GM13976 (cell line): ENCODE data around the gene PDE4D.

ENCODE experiments used
- DNase-seq: peaks from one replicate; pipeline ENCODE4 v3.0.0; 2012; ENCODE audit warnings: low spot score
- CTCF ChIP-seq: IDR thresholded peaks from 2 replicates; pipeline ENCODE4 v1.5.1; 2012; ENCODE audit warnings: borderline replicate concordance, mild to moderate bottlenecking; ENCODE audit not compliant: insufficient read depth; ENCODE audit errors: extremely low read depth, missing control alignments, control extremely low read depth
- in situ Hi-C: fragments of 300-500 bp; cut with MboI; formaldehyde crosslinking; loops from one replicate; pipeline ENCODE4 v1.12.0; 2022; ENCODE audit warnings: low sequenced_read_pairs, mixed read lengths, inconsistent platforms; ENCODE audit not compliant: unreplicated experiment

Gene PDE4D

GRCh38 chr5:59893429-59894227 lies at the start of gene PDE4D:
Gene PDE4D, minus strand, starts transcription at chr5:59893726.
- in situ Hi-C loops, result no loop called here
- DNase-seq, result peak; percentile 43
- TF ChIP-seq CTCF, result no peak

- in situ Hi-C loops, result no loop called here
- DNase-seq, result no peak
- TF ChIP-seq CTCF, result no peak
Measured at GRCh38 chr5:59937633-59938032, 44.1 kb upstream of the PDE4D start.

- no peak for TF ChIP-seq CTCF
- no peak for DNase-seq
- in situ Hi-C loops, result no loop called here
Measured at GRCh38 chr5:59923465-59923864, 29.9 kb upstream of the PDE4D start.

- in situ Hi-C loops, result no loop called here
- TF ChIP-seq CTCF, result no peak
- DNase-seq, result no peak
Measured at GRCh38 chr5:59922220-59922619, 28.7 kb upstream of the PDE4D start.

GRCh38 chr5:59921816-59922215 lies 28.3 kb upstream of the PDE4D start:
- DNase-seq, result no peak
- in situ Hi-C loops, result no loop called here
- TF ChIP-seq CTCF, result no peak

- DNase-seq, result no peak
- in situ Hi-C loops, result no loop called here
- TF ChIP-seq CTCF, result no peak
Measured at GRCh38 chr5:59919484-59919883, 26.0 kb upstream of the PDE4D start.

GRCh38 chr5:59917121-59917520 lies 23.6 kb upstream of the PDE4D start:
- no peak for DNase-seq
- in situ Hi-C loops, result no loop called here
- TF ChIP-seq CTCF, result no peak
